Right atrium auricular region (tissue), 2 donors: ENCODE data around the gene RNF144A. TPM values are rescaled to one million over a fixed set of nuclear protein-coding genes. Genes with fewer than 3 reads are reported as not detected.

Source experiments
- DNase-seq: peaks from one replicate; pipeline ENCODE4 v3.0.0-alpha.2; 2019; ENCODE audit warnings: low spot score
- H3K27ac ChIP-seq, 2 donors: fragments of 200-600 bp; sonication (generic); 1 replicate in 1 of 2; 2 replicates in 1 of 2; pipeline ENCODE4 v1.5.1; 2016 to 2019
- H3K27me3 ChIP-seq, 2 donors: fragments of 200-600 bp; sonication (generic); one replicate each; pipeline versions ENCODE4 v1.5.1 to v1.6.0; 2017 to 2019
- H3K36me3 ChIP-seq: fragments of 200-600 bp; sonication (generic); one replicate; pipeline ENCODE4 v1.5.1; 2016
- H3K4me1 ChIP-seq, 2 donors: fragments of 200-600 bp; sonication (generic); one replicate each; pipeline versions ENCODE4 v1.5.1 to v1.6.0; 2017 to 2019
- H3K4me3 ChIP-seq, 2 donors: fragments of 200-600 bp; sonication (generic); 1 replicate in 1 of 2; 2 replicates in 1 of 2; pipeline ENCODE4 v1.5.1; 2017 to 2019; ENCODE audit warnings: mild to moderate bottlenecking in 1 of 2, moderate library complexity in 1 of 2
- H3K9me3 ChIP-seq, 2 donors: fragments of 200-600 bp; sonication (generic); one replicate each; pipeline ENCODE4 v1.5.1; 2019
- CTCF ChIP-seq, 2 donors: fragments of 200-600 bp; sonication (generic); IDR thresholded peaks; one replicate each; pipeline ENCODE4 v1.5.1; 2019; ENCODE audit warnings: antibody characterized with exemption in 2 of 2
- total RNA-seq, 2 donors: library from RNA; depleted of rRNA; stranded (reverse); fragments of >200 nt; gene quantifications; one replicate each; pipeline ENCODE4 v1.1.0, GENCODE V29; 2016

RNF144A gene
- total RNA-seq, 2 donors from 2014 or later, result 8.2 to 12.6 TPM

- no peaks in the 10 kb centered on the region for H3K36me3 ChIP-seq
- no peaks in the 10 kb centered on the region for H3K27me3 ChIP-seq
- H3K4me3 ChIP-seq, result no peak overlapping the region
- H3K4me1 ChIP-seq, result peaks cover 0 to 40% of the 10 kb centered on the region in 2 donors
- no peak for TF ChIP-seq CTCF (IDR thresholded peaks at IDR 0.05)
- no peaks in the 10 kb centered on the region for H3K9me3 ChIP-seq
- DNase-seq, result no peak
- peak overlapping the region in 1 of 2 donors; percentile 35 for H3K27ac ChIP-seq
Measured at GRCh38 chr2:6982934-6983589, 65.8 kb downstream of the RNF144A start.

GRCh38 chr2:6986301-6986911 lies 69.2 kb downstream of the RNF144A start:
- Histone ChIP-seq H3K27ac (peak overlapping the region; percentile 28 to 53), H3K36me3 (no peaks in the 10 kb centered on the region), H3K27me3 (no peaks in the 10 kb centered on the region), H3K4me1 (peaks cover 0 to 37% of the 10 kb centered on the region in 2 donors), H3K4me3 (no peak overlapping the region), H3K9me3 (no peaks in the 10 kb centered on the region)
- no peak for TF ChIP-seq CTCF (IDR thresholded peaks at IDR 0.05)
- DNase-seq, result no peak

GRCh38 chr2:6986912-6987361 lies 69.7 kb downstream of the RNF144A start:
- no peaks in the 10 kb centered on the region for H3K36me3 ChIP-seq
- no peak overlapping the region for H3K4me3 ChIP-seq
- H3K27me3 ChIP-seq, result no peaks in the 10 kb centered on the region
- H3K4me1 ChIP-seq, result peaks cover 0 to 40% of the 10 kb centered on the region in 2 donors
- peak overlapping the region; percentile 28 to 53 for H3K27ac ChIP-seq
- H3K9me3 ChIP-seq, result no peaks in the 10 kb centered on the region
- no peak for DNase-seq
- TF ChIP-seq CTCF (IDR thresholded peaks at IDR 0.05), result no peak

GRCh38 chr2:6990871-6991270 lies 73.7 kb downstream of the RNF144A start:
- no peak overlapping the region for H3K27ac ChIP-seq
- no peaks in the 10 kb centered on the region for H3K9me3 ChIP-seq
- peaks cover 0 to 55% of the 10 kb centered on the region in 2 donors for H3K4me1 ChIP-seq
- H3K27me3 ChIP-seq, result no peaks in the 10 kb centered on the region
- no peak for DNase-seq
- H3K36me3 ChIP-seq, result no peaks in the 10 kb centered on the region
- no peak overlapping the region for H3K4me3 ChIP-seq
- TF ChIP-seq CTCF (IDR thresholded peaks at IDR 0.05), result no peak

- Histone ChIP-seq H3K9me3 (no peaks in the 10 kb centered on the region), H3K27ac (peak overlapping the region; percentile 43 to 60), H3K4me3 (no peak overlapping the region), H3K36me3 (no peaks in the 10 kb centered on the region), H3K4me1 (peaks cover 0 to 35% of the 10 kb centered on the region in 2 donors), H3K27me3 (no peaks in the 10 kb centered on the region)
- no peak for TF ChIP-seq CTCF (IDR thresholded peaks at IDR 0.05)
- no peak for DNase-seq
Measured at GRCh38 chr2:6992794-6993228, 75.6 kb downstream of the RNF144A start.
